ENCODE measurements around the gene PCSK5.
A peak's percentile ranks its signal among the peaks of the same experiment; 100 is the strongest.
"Not testable (repeated sequence)": the region's sequence is repeated elsewhere in the genome, so short reads cannot be mapped to it uniquely, and the experiment has no call there.

Gene PCSK5

GRCh38 chr9:75890472-75891276, at the start of gene PCSK5:
Gene PCSK5, plus strand, starts transcription at chr9:75890673. Its CDS starts 509 bp downstream, at chr9:75891182.
- DNase-seq: peak; percentile 90

GRCh38 chr9:75844321-75844720, 46.2 kb upstream of the PCSK5 start:
- no peak for DNase-seq

GRCh38 chr9:75845806-75846205, 44.7 kb upstream of the PCSK5 start:
- DNase-seq: no peak

GRCh38 chr9:75847085-75847484, 43.4 kb upstream of the PCSK5 start:
- DNase-seq: no peak

- no peak for DNase-seq
Measured at GRCh38 chr9:75850459-75851200, 39.8 kb upstream of the PCSK5 start.

GRCh38 chr9:75851917-75852316, 38.6 kb upstream of the PCSK5 start:
- DNase-seq: no peak

GRCh38 chr9:75852746-75853145, 37.7 kb upstream of the PCSK5 start:
- DNase-seq: no peak

- no peak for DNase-seq
Measured at GRCh38 chr9:75855509-75855908, 35.0 kb upstream of the PCSK5 start.

- no peak for DNase-seq
Measured at GRCh38 chr9:75858497-75859092, 31.9 kb upstream of the PCSK5 start.

GRCh38 chr9:75864266-75864665, 26.2 kb upstream of the PCSK5 start:
- DNase-seq: no peak

GRCh38 chr9:75866273-75866871, 24.1 kb upstream of the PCSK5 start:
- DNase-seq: peak; percentile 76

GRCh38 chr9:75868526-75868925, 21.9 kb upstream of the PCSK5 start:
- not testable (repeated sequence) for DNase-seq

GRCh38 chr9:75869236-75869635, 21.2 kb upstream of the PCSK5 start:
- peak; percentile 79 for DNase-seq

- no peak for DNase-seq
Measured at GRCh38 chr9:75870450-75870849, 20.0 kb upstream of the PCSK5 start.

- no peak for DNase-seq
Measured at GRCh38 chr9:75871624-75872023, 18.8 kb upstream of the PCSK5 start.

GRCh38 chr9:75873712-75874111, 16.8 kb upstream of the PCSK5 start:
- peak; percentile 60 for DNase-seq

GRCh38 chr9:75876999-75877640, 13.4 kb upstream of the PCSK5 start:
- DNase-seq: peak; percentile 48

- DNase-seq: no peak
Measured at GRCh38 chr9:75878488-75878860, 12.0 kb upstream of the PCSK5 start.

- peak; percentile 62 for DNase-seq
Measured at GRCh38 chr9:75880618-75881017, 9.9 kb upstream of the PCSK5 start.

GRCh38 chr9:75881761-75882160, 8.7 kb upstream of the PCSK5 start:
- no peak for DNase-seq

GRCh38 chr9:75885652-75886051, 4.8 kb upstream of the PCSK5 start:
- no peak for DNase-seq

GRCh38 chr9:75889577-75889976, 896 bp upstream of the PCSK5 start:
- DNase-seq: peak; percentile 47

GRCh38 chr9:75889977-75890471, 449 bp upstream of the PCSK5 start:
- DNase-seq: peak; percentile 55
